Hepatocyte (in vitro differentiated cells): ENCODE measurements around the gene TUG1.

Experiments
- EZH2 ChIP-seq: fragments of 200-600 bp; sonication (generic); IDR thresholded peaks from 2 replicates; pipeline ENCODE4 v1.6.1; 2016; ENCODE audit warnings: antibody characterized with exemption, mild to moderate bottlenecking, borderline replicate concordance
- TF ChIP-seq, protein P1 (sequence below): fragments of 200-600 bp; sonication (generic); IDR thresholded peaks from 2 replicates; pipeline ENCODE4 v1.5.1; 2016; ENCODE audit warnings: antibody characterized with exemption, mild to moderate bottlenecking; ENCODE audit not compliant: poor library complexity

DNA sequence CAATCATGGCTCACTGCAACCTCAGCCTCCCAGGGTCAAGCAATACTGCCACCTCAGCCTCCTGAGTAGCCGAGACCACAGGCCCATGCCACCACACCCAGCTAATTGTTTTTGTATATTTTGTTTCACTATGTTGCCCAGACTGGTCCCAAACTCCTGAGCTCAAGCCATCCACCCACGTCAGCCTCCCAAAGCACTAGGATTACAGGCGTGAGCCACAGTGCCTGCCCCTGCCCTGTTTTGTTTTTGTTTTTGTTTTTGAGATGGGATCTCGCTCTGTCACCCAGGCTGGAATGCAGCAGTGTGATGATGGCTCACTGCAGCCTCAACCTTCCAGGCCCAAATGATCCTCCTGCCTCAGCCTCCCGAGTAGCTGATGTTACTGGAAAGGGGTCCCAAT lies 53.5 kb downstream of the TUG1 start:
- TF ChIP-seq, protein P1, sequence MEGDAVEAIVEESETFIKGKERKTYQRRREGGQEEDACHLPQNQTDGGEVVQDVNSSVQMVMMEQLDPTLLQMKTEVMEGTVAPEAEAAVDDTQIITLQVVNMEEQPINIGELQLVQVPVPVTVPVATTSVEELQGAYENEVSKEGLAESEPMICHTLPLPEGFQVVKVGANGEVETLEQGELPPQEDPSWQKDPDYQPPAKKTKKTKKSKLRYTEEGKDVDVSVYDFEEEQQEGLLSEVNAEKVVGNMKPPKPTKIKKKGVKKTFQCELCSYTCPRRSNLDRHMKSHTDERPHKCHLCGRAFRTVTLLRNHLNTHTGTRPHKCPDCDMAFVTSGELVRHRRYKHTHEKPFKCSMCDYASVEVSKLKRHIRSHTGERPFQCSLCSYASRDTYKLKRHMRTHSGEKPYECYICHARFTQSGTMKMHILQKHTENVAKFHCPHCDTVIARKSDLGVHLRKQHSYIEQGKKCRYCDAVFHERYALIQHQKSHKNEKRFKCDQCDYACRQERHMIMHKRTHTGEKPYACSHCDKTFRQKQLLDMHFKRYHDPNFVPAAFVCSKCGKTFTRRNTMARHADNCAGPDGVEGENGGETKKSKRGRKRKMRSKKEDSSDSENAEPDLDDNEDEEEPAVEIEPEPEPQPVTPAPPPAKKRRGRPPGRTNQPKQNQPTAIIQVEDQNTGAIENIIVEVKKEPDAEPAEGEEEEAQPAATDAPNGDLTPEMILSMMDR: no peak
- no peak for TF ChIP-seq EZH2
